Epidermal melanocyte (primary cell): ENCODE measurements around the gene MORN1.

Source experiments
- DNase-seq: peaks from one replicate; pipeline ENCODE4 v3.0.0; 2011; ENCODE audit warnings: low spot score; ENCODE audit not compliant: insufficient read length

Gene MORN1

DNA sequence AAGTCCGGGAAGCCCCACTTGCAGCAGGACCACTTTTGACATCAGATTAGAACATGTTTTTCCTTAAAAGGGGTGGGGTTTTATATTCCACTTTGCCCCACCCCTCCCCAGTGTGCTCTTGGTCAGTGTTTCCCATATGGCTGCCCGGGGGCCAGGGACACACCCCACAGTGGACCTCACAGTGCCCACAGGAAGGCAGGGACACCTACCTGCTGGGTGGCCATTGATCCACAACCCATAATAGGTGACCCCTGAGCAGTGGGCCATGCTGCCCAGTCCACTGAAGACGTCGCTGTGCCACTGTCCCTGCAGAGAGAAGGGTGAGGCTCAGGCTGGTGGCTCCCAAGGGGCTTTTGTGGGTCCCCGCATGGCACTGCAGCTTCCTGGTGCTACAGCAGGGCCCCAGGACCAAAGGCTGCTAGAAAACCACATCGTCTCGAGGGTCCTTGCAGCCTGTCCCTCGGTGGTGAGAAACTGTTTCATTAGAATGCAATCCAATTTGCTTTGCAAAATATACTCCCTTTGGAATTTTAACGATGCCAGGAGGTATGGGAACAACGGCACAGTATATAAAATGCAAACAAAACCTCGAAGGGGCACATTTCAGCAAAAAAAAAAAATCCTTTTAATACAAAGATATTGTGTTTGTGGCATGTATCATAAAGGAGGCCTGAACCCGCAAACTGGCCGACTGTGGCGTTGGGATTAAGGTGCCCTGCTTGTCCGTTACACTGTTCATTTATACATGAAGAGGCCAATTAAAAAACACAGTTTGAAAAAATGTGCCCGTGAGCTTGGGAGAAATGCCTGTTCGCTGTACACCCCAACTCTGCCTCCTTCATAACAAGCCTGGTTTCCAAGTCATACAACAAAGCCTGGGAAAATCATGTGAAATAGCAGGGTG lies 16.9 kb downstream of the MORN1 start:
- no peak for DNase-seq

DNA sequence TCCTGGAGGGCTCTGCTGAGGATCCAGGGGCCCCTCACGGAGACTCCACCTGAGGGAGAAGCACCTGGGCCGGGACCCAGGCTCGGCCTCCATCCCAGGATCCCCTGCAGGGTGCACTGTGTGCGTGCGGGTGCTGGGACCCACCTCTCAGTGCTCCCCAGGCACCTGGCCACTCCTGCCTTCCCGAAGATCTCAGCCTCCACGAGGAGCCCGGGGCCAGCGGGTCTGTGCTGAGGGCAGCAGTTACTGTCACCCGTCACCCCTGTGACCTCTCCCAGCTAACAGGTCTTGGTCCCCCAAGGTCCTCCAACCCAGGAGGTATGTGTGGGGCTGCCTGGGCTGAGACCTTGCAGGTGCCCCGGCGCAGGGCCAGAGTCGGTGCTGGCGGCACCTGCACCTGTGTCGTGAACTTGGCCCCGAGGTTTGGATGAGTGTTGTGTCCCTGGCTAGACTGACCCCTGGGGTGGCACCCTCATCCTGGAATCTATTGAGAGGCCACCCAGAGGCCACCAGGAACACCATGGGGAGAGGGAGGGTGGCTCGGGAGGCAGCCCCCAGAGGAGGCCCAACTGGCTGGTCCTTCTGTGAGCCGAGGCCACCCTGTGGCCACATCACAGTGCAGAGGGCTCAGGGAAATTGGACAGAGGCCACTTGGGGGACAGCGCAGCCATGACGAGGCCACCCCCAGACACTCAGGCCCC lies 17.7 kb downstream of the MORN1 start:
- no peak for DNase-seq

DNA sequence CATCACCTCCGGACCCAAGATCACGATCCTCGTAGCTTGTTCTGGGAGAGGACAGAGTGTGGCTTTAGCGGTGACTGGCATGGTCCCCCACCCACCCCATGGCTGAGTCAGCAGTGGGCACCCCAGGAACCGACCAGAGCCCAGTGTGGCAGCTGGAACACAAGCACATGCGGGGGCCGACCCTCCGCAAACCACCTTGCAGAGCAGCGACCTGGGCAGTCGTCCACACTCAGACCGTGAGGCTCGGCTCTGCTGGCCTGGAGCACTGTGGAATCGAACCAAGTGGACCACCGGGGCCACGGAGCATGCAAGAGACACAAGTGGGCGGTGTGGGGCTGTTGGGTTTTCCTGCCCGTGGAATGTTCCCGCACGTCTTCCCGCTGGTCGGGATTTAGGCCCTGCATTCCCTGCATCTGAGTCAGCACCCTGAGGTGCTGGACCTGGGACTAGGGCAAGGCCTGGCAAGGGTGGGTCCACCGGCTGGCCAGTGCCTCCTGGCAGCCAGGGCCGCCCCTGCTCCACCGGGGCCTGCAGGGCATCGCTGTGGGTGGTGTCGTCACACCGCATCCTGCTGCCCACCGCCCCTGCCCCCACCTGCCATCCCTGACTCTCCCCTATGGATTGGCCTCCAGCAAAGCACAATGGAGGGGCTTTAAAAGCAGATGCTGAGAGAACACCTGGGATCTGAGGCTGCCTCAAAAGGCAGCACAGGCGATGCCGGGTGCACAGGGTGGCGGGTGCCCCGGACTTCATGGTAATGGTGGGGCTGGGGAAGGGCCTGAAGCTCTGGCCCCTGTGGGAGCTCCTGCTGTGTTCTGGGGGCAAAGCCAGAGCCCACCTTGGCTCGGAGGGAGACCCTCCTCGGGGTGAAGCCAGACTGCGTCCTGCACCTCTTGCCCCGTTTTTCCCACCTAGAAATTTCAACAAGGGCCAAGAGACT lies 18.5 kb downstream of the MORN1 start:
- no peak for DNase-seq

DNA sequence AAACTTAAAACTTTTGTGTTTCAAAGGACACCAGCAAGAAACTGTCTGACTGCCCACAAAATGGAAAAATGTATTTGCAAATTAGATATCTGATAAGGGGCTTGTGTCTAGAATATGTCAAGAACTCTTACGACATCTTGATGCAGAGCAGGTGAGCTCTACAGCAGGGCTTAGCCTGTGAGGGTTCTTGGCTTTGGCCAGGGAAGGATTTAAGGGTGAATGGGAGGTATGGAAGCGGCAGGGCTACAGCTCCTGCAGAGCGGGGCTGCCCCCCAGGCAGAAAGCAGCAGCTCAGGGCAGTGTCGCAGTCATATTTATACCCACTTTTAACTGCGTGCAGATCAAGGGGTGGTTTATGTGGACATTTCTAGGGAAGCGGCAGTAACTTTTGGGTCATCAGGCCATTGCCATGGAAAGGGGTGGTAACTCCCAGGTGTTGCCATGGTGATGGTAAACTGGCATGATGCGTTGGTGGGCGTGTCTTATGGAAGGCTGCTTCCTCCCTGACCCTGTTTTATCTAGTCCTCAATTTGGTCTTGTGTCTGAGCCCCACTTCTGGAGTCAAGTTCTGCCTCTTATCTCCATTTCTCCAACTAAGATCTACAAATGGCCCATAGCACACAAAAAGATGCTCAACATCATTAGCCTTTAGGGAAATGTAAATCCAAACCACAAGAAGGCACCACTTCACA lies 23.2 kb downstream of the MORN1 start:
- DNase-seq: no peak

DNA sequence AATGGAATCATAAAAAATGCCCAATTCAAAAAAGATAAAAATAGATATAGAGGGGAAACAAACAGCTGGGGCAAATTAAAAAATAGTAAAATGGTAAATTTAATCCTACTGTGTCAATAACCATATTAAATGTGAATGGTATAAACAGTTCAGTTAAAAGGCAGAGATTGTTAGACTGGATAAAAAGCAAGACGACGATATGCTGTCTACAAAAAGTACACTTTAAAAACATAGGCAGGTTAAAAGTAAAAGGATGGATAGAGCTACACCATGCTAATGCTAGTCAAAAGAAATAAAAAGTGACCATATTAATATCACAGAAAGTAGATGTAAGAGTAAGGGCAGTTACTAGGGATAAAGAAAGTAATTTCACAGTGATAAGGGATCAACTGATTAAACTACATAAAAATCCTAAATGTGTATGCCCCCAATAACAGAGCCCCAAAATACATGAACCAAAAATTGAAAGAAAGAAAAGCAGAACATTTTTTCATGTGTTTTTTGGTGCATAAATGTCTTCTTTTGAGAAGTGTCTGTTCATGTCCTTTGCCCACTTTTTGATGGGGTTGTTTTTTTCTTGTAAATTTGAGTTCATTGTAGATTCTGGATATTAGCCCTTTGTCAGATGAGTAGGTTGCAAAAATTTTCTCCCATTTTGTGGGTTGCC lies 27.4 kb downstream of the MORN1 start:
- DNase-seq: no peak

DNA sequence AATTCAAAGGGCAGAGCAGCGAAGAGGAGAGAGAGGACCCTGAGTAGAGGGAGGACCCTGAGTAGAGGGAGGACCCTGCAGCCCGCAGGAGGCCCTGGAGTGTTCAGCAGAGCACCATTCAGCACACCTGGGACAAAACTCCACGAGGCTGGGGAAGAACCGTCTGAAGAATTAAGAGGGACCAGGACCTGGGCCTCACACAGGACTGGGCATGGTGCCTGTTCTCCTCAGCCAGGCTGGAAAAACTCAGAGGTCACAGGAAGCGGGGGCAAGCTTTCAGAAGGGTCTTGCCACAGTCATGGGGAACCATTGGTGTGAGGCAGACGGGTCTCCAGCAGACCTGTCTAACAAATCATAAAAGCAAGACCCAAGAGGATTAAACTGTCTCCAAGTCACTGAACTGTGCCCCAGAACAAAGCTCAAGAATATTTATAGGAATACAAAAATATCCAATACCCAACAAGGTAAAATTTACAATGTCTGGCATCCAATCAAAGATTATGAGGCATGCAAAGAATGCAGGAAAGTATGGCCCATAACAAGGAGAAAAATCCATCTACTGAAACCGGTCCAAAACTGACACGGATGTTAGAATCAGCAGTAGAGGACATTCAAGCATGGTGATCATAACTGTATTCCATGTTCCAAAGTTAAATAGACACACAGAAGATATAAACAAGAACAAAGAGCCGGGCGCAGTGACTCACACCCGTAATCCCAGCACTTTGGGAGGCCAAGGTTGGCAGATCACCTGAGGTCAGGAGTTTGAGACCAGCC lies 30.6 kb downstream of the MORN1 start:
- no peak for DNase-seq

DNA sequence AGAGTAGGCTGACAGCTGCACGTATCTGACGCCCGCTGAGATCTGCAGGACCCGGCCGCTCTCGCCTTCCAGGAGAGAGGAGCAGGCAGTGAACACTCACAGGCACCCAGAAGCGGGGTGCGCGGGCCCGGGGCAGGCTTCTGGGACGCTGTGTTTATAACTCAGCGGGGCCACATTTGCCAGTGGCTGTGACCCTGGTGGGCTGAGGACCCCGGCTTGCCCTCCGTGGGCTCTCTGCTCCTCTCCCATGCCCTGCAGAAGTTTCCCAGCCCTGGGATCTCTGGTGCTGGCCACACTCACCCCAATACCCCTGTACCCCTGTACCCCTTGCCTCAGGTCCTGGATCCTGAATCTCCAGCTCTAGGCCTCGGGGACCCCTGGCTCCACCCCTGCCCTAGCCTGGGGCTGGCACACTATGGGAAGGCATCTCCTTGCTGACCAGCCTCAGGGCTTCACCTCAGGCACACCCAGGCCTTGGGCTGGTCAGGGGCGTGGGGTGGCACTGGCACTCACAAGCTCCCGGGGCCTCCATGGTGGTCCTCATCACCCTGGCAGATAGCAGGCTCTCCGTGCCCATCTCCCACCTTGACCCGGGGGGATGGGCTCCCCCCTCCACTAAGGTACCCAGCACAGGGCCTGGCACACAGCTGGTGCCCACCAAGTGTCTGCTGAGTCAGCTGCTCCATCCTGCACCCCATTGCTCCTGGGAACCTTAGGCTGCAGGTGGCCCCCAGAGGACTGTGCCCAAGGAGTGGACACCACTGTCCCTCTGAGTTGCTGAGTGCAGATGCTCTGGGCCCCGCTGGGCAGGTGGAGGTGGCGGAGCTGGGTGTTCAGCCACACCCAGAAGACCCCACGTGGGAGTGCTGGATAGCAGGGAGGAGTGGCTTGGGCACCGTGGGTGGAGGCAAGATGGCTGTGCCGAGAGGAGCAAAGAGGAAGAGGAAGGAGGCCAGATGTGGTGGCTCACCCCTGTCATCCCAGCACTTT lies 32.4 kb downstream of the MORN1 start:
- no peak for DNase-seq

DNA sequence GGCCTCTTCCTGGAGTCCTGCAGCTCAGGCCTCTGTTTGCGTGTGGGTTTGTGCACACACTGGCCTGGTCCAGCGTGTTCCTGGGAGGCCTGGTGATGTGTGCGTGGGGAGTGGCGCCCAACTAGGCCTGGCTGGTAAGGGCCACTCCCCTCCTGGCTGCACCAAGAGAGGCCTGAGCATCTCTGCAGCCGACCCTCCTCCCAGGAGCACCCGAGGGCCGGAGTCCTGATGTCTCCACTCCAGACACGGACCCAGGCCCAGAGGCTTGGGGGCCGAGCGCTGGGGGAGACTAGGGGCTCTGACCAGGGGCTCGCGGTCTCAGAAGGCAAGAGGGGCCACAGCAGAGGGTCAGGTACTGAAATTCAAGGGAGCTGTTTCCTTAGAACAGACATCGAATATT lies 33.3 kb downstream of the MORN1 start:
- no peak for DNase-seq

DNA sequence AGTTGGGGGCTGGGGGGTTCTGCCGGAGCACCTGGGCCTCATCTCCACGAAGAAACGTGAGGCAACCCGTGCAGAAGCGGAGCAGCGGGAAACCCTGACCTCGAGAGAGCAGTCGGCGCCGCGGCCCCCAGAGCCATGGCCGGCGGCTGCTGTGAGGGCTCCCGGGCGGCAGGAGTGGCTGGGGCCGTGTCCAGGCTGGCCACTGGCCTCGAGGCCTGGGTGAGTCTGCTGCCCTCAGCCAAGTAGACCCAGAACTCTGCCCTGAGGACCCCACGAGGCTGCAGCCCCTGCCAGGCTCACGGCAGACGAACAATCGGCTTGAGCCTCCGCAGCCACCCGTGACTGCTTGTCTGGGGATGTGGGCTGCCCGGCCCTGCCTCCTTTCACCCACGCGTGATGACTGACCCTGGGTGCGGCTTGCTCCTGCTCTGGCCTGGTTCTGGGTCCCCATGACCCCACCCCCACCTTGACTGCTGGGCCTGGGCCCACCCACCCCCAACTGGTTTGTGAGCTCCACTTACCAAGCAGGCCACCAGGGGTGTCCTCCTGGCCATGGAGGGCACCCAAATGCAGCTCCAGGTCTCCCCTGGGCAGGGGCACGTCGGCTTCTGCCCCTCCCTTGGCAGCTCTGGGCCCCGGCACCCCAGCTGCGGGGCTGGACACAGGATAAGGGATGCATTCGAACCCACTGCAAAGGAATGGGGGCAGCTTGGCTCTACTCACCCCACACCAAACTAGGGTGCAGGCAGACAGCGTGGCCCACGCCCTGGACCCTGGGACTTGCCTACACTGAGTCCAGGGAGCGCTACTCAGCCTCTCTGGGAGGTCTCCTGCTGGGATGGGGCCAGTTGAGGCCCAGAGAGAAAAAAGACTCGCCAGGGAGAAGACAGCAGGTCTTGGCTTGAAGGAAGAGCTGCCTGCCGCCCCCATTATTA lies 34.2 kb downstream of the MORN1 start:
- DNase-seq: no peak

DNA sequence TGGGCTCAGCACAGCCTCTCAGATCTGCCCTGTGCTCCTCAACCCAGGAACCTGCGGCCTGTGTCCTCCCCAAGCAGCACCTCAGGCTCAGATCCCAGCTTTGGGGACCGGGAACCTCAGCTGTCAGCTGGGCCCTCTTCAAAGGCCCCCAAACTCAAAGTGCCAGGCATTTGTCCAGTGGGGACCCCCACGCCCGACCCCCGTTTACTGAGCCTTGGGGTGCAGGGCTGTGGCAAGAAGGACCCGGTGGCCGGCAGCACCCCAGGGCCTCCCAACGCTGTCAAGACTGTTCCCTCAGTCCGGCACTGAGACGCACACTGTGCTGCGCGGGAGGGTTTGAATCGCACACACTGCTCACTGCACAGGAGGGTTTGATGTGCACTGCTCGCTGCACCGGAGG lies 35.0 kb downstream of the MORN1 start:
- no peak for DNase-seq

DNA sequence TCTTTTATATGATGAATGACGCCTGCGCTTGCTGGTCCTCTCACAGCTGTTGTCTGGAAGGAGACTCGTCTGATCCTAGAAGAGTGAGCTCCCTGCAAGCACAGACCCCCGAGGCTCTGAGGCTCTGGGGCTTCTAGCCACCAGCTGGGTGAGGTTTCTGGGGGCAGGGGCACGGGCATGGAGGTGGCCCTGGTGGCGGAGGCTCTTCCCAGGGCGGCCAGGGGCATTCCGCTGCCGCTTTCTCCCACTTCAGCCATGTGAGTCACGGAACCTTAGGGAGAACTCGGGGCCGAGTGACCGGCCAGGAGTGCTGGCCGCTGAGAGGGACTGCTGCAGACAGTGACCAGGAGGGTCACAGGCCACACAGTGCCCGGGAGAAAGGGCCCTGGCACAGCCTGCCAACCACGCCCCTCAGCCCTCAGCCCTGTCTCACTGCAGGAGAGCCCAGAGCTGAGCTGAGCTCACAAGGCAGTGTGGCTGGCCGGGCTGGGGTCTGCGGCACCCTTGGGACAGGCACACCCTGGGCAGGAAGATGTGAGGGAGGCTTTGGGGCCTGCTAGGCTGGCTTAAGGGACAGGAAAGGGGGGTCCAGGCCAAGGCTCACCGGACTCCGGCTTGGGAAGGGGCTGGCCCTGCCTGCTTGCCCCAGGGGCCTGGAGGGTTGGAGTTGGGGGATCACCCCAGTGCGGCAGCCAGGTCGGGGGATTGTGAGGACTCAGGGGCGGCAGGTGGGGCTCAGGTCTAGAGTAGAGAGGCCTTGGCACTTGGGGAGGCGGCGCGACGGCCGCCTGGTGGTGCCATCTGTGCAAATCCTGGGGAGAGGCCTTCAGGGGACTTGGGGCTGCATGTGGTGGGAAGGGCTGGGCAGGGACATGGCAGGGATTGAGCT lies 35.7 kb downstream of the MORN1 start:
- no peak for DNase-seq

DNA sequence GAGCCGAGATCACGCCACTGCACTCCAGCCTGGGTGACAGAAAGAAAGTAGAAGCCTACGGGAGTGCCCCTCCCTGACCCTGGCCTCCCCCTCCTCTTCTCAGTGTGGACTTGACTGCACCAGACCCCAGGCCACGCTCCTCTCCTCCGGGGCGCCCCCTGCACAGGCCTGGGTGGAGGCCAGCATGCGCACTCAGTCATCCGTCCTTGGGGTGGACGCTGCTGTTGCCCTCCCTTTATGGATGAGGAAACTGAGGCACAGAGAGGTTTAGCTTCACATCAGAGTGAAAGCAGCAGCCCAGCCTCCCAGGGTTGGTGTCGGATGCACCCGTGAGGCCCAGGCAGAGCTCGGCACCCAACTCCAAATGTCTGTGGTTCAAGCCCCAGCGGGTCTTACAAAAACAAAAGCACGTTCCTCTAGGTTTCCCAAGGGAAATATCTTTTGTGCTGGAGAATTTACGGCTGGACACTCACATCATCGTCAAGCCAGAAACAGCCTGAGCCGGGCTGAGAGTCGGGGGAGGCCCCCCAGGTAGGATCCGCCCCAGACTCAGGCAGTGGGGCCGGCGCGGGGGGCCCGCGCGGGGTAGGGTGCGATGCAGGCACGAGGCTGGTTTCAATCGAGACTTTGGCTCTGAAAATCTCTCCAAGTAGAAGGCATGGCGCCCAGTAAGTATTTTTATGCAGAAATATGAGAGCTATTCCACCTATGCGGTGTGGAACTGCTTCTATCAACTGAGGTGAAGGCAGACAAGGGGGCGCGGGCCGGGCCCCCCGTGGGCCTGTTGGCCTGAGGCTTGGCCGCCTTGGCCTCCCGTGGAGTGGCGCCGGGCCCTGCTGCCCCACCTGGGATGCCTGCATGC lies 36.6 kb downstream of the MORN1 start:
- no peak for DNase-seq

DNA sequence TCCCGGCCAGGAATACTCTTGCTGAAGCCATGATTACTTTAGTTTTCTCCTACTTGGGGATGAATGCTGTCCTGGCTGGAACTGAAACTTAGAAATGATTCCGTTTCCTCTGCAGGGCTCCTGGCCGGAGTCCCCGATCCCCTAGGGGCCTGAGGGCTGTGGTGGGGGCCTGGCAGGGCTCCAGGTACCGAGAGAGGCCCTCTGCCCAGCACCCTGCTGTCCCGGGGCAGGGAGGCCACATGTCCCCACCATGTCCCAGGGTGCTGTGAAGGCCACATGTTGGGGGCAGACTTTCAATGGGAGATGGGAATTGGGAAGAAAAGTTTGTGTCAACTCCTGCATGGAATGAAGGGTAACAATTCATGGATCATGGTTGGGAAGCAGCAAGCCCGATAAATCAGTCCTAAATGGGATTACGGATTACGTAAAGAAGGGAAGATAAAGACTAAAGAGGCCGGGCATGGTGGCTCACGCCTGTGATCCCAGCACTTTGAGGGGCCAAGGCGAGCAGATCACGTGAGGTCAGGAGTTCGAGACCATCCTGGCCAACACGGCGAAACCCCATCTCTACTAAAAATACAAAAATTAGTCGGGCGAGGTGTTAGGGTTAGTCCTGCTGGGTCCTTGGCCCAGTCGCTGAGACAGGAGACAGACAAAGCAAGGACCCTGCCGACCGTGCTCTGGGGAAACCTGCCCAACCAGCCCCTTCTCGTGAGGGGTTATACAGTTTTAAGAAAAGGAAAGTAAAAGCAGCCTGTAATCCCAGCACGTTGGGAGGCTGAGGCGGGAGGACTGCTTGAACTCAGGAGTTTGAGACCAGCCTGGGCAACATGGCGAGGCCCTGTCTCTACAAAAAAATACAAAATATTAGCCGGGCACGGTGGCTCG lies 37.6 kb downstream of the MORN1 start:
- DNase-seq: no peak

DNA sequence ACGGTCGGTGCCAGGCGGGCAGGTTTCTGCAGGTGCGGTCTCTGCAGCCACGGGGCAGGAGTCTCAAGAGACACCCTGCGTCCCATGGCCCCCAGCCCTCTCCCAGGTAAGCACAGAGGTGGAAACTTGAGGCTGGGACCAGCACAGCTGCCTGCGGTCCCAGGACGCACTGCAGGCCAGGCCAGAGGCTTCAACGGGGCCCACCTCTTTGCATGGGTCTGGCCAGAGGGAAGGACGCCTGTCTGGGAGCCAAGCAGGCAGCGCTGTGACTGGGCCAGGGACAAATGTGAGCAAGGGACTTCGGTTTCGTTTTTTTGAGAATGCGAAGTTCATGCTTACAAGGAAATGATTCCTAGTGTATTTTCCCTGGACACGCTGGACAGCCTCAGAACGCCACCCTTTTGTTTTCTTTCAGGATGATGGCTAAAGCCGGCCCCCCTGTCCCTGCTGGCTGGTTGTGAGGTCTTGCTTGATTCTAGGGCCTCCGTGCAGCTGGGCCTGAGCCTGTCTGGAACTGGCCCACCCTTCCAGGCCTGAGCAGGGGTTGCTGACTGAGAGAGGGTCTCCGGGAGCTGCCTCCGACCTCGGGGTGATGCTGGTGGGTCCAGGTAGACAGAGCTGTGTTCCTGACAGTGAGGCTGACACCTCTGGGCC lies 38.3 kb downstream of the MORN1 start:
- no peak for DNase-seq
